Measurements from ENCODE around the gene HINT2.
A peak's percentile ranks its signal among the peaks of the same experiment; 100 is the strongest.

HINT2 gene

GRCh38 chr9:35814106-35814840 is 569 bp downstream of the HINT2 start:
- TF ChIP-seq CTCF (IDR thresholded peaks at IDR 0.05; ENCODE audit: low read depth, low read length, missing control alignments), result peak; percentile 12
- no peak for DNase-seq (ENCODE audit: low read depth)
- peak overlapping the region; percentile 80 for H3K4me3 ChIP-seq (ENCODE audit: low read depth, low read length)
- in situ Hi-C loops (cut with HindIII; ENCODE audit: low sequenced_read_pairs), result loop anchor here (5.0 kb wide), 1 partner anchor 67 kb away; the partner anchor contains the start of genes GBA2 and RGP1

- TF ChIP-seq CTCF (IDR thresholded peaks at IDR 0.05; ENCODE audit: low read depth, low read length, missing control alignments), result peak; percentile 30
- DNase-seq (ENCODE audit: low read depth), result no peak
- in situ Hi-C loops (cut with HindIII; ENCODE audit: low sequenced_read_pairs), result loop anchor here (5.0 kb wide), 1 partner anchor 66 kb away; the partner anchor contains the start of genes GBA2 and RGP1
- H3K4me3 ChIP-seq (ENCODE audit: low read depth, low read length), result no peak overlapping the region
Measured at GRCh38 chr9:35813434-35814105, 1.3 kb downstream of the HINT2 start.

- H3K4me3 ChIP-seq (ENCODE audit: low read depth, low read length), result peak within 1 kb of the TSS; percentile 39
- no peak for TF ChIP-seq CTCF (IDR thresholded peaks at IDR 0.05; ENCODE audit: low read depth, low read length, missing control alignments)
- in situ Hi-C loops (cut with HindIII; ENCODE audit: low sequenced_read_pairs), result loop anchor here (5.0 kb wide), 1 partner anchor 65 kb away; the partner anchor contains the start of genes GBA2 and RGP1
- peak; percentile 88 for DNase-seq (ENCODE audit: low read depth)
Measured at GRCh38 chr9:35812025-35812602, 2.7 kb downstream of the HINT2 start, which contains the start of gene SPAG8. TSS of gene SPAG8 (minus strand) at chr9:35812262. CDS start at chr9:35812147, 115 bp downstream.

GRCh38 chr9:35811381-35812024 is 3.3 kb downstream of the HINT2 start:
- in situ Hi-C loops (cut with HindIII; ENCODE audit: low sequenced_read_pairs), result loop anchor here (5.0 kb wide), 1 partner anchor 64 kb away; the partner anchor contains the start of genes GBA2 and RGP1
- TF ChIP-seq CTCF (IDR thresholded peaks at IDR 0.05; ENCODE audit: low read depth, low read length, missing control alignments), result no peak
- DNase-seq (ENCODE audit: low read depth), result no peak
- peak overlapping the region; percentile 39 for H3K4me3 ChIP-seq (ENCODE audit: low read depth, low read length)

GRCh38 chr9:35810122-35810521 is 4.7 kb downstream of the HINT2 start:
- in situ Hi-C loops (cut with HindIII; ENCODE audit: low sequenced_read_pairs), result loop anchor here (5.0 kb wide), 1 partner anchor 63 kb away; the partner anchor contains the start of genes GBA2 and RGP1
- H3K4me3 ChIP-seq (ENCODE audit: low read depth, low read length), result no peak overlapping the region
- DNase-seq (ENCODE audit: low read depth), result no peak
- TF ChIP-seq CTCF (IDR thresholded peaks at IDR 0.05; ENCODE audit: low read depth, low read length, missing control alignments), result no peak

GRCh38 chr9:35808433-35808832 is 6.4 kb downstream of the HINT2 start:
- TF ChIP-seq CTCF (IDR thresholded peaks at IDR 0.05; ENCODE audit: low read depth, low read length, missing control alignments), result no peak
- H3K4me3 ChIP-seq (ENCODE audit: low read depth, low read length), result no peak overlapping the region
- in situ Hi-C loops (cut with HindIII; ENCODE audit: low sequenced_read_pairs), result no loop called here

More at GRCh38 chr9:35808433-35808832, 6.4 kb downstream of the HINT2 start:
- DNase-seq (ENCODE audit: low read depth), result no peak

Measured in astrocyte of the cerebellum (primary cell).